HepG2 (cell line): ENCODE measurements around the gene ALOXE3. TPM values are rescaled to one million over a fixed set of nuclear protein-coding genes. Genes with fewer than 3 reads are reported as not detected.

Experiments used
- CREB1 ChIP-seq, 2 experiments: fragments of 450-650 bp in 1 of 2; IDR thresholded peaks; 2 replicates each; pipeline ENCODE4 v1.6.1; 2016 to 2017; ENCODE audit warnings: control low read depth in 1 of 2, mild to moderate bottlenecking in 1 of 2, missing compliant biosample characterization in 1 of 2, missing genetic modification characterization in 1 of 2
- HMGXB4 ChIP-seq, 2 experiments: sonication (generic) in 1 of 2; formaldehyde crosslinking in 1 of 2; IDR thresholded peaks; 2 replicates each; pipeline versions ENCODE4 v1.4.0 to v1.6.1; 2018 to 2020; ENCODE audit warnings: missing genetic modification reagents in 2 of 2, borderline replicate concordance in 1 of 2, low read depth in 1 of 2, mild to moderate bottlenecking in 1 of 2, missing biosample characterization in 1 of 2
- KDM5B ChIP-seq: sonication (generic); formaldehyde crosslinking; IDR thresholded peaks from 2 replicates; pipeline ENCODE4 v1.4.0; 2020; ENCODE audit warnings: missing genetic modification reagents, mild to moderate bottlenecking, borderline replicate concordance
- NFE2L1 ChIP-seq: sonication (generic); formaldehyde crosslinking; IDR thresholded peaks from 2 replicates; pipeline ENCODE4 v1.4.0; 2020; ENCODE audit warnings: missing genetic modification reagents, mild to moderate bottlenecking, borderline replicate concordance
- NRL ChIP-seq: sonication (generic); formaldehyde crosslinking; IDR thresholded peaks from 2 replicates; pipeline ENCODE4 v1.5.0; 2020; ENCODE audit warnings: missing genetic modification reagents, mild to moderate bottlenecking, moderate library complexity, borderline replicate concordance
- PPARG ChIP-seq: conservative IDR thresholded peaks from 2 replicates; pipeline ENCODE4 v1.6.1; 2016; ENCODE audit warnings: missing biosample characterization, missing genetic modification reagents
- SMC3 ChIP-seq: IDR thresholded peaks from 2 replicates; pipeline ENCODE4 v1.6.1; 2011; ENCODE audit warnings: low read length, improper control_type of control experiment
- TAF1 ChIP-seq: sonication (generic); formaldehyde crosslinking; IDR thresholded peaks from 2 replicates; pipeline ENCODE4 v1.4.0; 2020; ENCODE audit warnings: missing genetic modification reagents
- THAP9 ChIP-seq: sonication (generic); formaldehyde crosslinking; IDR thresholded peaks from 2 replicates; pipeline ENCODE4; 2020; ENCODE audit warnings: missing genetic modification reagents, mild to moderate bottlenecking, borderline replicate concordance
- YY1 ChIP-seq: IDR thresholded peaks from 2 replicates; pipeline ENCODE4 v1.6.1; 2011; ENCODE audit warnings: low read length, low read depth, moderate library complexity, mild to moderate bottlenecking; ENCODE audit not compliant: insufficient read depth, insufficient replicate concordance
- ZNF556 ChIP-seq: sonication (generic); formaldehyde crosslinking; IDR thresholded peaks from 2 replicates; pipeline ENCODE4 v1.4.0; 2020; ENCODE audit warnings: mild to moderate bottlenecking, missing genetic modification reagents, borderline replicate concordance
- ZNF761 ChIP-seq: sonication (generic); formaldehyde crosslinking; conservative IDR thresholded peaks from 2 replicates; pipeline ENCODE4 v1.4.0; 2020; ENCODE audit warnings: mild to moderate bottlenecking, missing genetic modification reagents
- ZNF776 ChIP-seq: sonication (generic); formaldehyde crosslinking; IDR thresholded peaks from 2 replicates; pipeline ENCODE4 v1.4.0; 2020; ENCODE audit warnings: mild to moderate bottlenecking, missing genetic modification reagents
- ZNF878 ChIP-seq: sonication (generic); formaldehyde crosslinking; IDR thresholded peaks from 2 replicates; pipeline ENCODE4 v1.8.1; 2023; ENCODE audit warnings: mild to moderate bottlenecking, missing genetic modification reagents, moderate library complexity
- polyA plus RNA-seq, 8 experiments: library from polyadenylated mRNA; depleted of rRNA in 3 of 8; stranded (reverse) in 7 of 8; unstranded in 1 of 8; fragments of >200 nt; fragmentation: Illumina TruSeq in 4 of 8; extraction: Trizol in 4 of 8; gene quantifications; 2 replicates each; pipeline versions ENCODE4 v1.2.1 to v1.2.3, GENCODE V29; 2011 to 2016; ENCODE audit warnings: low read depth in 4 of 8, missing spikeins in 1 of 8, mixed read lengths in 1 of 8; ENCODE audit not compliant: insufficient read depth in 1 of 8
- total RNA-seq, 5 experiments: library from RNA; depleted of rRNA; stranded (reverse); fragments of >200 nt; fragmentation: Illumina TruSeq; extraction: Trizol; gene quantifications; 2 replicates each; pipeline ENCODE4 v1.2.3, GENCODE V29; 2016; ENCODE audit warnings: low read depth in 1 of 5
- TF ChIP-seq, protein P1 (sequence below): sonication (generic); formaldehyde crosslinking; IDR thresholded peaks from 2 replicates; pipeline ENCODE4 v1.8.1; 2023; ENCODE audit warnings: mild to moderate bottlenecking, moderate library complexity, missing genetic modification reagents
- TF ChIP-seq, protein P2 (sequence below): sonication (generic); formaldehyde crosslinking; IDR thresholded peaks from 2 replicates; pipeline ENCODE4 v1.8.1; 2023; ENCODE audit warnings: mild to moderate bottlenecking, inconsistent platforms, moderate library complexity, missing genetic modification reagents, borderline replicate concordance
- TF ChIP-seq, protein P3 (sequence below): sonication (generic); formaldehyde crosslinking; IDR thresholded peaks from 2 replicates; pipeline ENCODE4 v1.5.1; 2020; ENCODE audit warnings: mild to moderate bottlenecking, moderate library complexity, missing genetic modification reagents

ALOXE3 gene
- total and polyA plus RNA-seq, 2 of the 13 experiments (the other 11 are each of a cell fraction or from before 2014, with no cell fraction given), result 0.07 TPM; not detected in 1

DNA sequence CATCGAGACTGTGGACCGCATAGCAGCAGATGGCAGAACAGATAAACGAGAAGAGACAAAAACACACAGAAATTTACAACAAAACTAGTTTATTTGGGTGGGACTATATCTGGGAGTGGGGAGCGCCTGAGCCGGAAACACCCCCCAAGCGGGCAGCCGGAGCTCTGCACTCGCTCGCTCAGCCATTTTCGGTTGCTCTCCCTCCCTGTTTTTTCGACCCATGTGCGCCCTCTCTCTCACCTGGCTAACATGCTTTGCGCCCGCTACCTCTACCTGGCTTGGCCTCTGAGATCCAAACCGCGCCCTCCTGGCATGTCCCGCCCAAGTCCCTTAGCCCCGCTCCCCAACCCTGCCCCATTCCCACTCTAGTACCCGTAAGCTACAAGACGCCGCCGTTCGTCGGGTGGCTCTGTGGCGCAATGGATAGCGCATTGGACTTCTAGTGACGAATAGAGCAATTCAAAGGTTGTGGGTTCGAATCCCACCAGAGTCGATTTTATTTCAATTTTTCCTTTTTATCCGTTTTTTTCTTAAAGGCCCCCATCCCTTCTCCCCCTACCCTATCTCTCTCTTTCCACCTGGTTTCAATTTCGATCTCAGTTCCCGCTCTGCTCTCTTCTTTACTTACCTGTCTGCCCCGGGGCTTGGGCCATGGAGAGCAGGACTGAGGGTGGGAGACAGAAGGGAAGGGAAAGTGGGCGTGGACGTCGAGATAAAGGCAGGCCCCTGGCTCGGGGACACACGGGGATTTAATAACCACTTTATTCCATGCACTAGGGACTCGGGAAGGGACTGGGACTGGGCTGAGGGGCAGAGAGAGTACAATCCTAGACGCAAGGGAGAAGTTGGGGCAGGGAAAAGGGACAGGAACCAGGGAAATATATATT is 2.4 kb upstream of the ALOXE3 start (continued):
- TF ChIP-seq, protein P1, sequence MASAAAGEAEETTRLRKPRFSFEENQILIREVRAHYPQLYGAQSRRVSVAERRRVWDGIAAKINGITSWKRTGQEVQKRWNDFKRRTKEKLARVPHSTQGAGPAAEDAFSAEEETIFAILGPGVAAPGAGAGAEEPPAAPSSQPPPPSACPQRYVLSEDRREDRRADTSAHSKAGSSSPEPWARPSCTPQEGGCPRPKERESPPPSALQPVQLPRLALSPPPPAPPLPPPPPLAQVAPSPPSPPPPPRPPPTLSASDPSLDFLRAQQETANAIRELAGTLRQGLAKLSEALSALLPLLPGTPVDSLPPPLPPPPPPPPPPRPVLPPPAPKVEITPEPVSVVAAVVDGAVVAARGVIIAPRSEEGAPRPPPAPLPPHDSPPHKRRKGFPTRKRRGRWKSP (CRISPR knock-in tag), result peak; percentile 74
- TF ChIP-seq YY1 (peak; percentile 46), ZNF556 (CRISPR knock-in tag) (peak; percentile 20; the same call in 1 of the 2 replicates), ZNF878 (CRISPR knock-in tag) (0 out of 2 replicates have a peak, but pooled peaks have one; percentile 15), NRL (CRISPR knock-in tag) (peak; percentile 67; the same call in 1 of the 2 replicates), KDM5B (0 out of 2 replicates have a peak, but pooled peaks have one; percentile 19), ZNF761 (CRISPR knock-in tag) (no peak), ZNF776 (CRISPR knock-in tag) (no peak), THAP9 (CRISPR knock-in tag) (peak; percentile 83; the same call in 1 of the 2 replicates), CREB1 (IDR thresholded peaks at IDR 0.05) (peak; percentile 35; the same call in 1 of the 2 replicates), CREB1 (CRISPR knock-in tag; IDR thresholded peaks at IDR 0.05) (no peak; the same call in 1 of the 2 replicates), SMC3 (no peak), NFE2L1 (no peak), PPARG (CRISPR knock-in tag) (no peak), HMGXB4 (CRISPR knock-in tag; IDR thresholded peaks at IDR 0.05; ENCODE audit: borderline replicate concordance in 1 of 2, low read depth in 1 of 2) (peak; percentile 89 to 96), TAF1 (CRISPR knock-in tag) (no peak)
- TF ChIP-seq, protein P2, sequence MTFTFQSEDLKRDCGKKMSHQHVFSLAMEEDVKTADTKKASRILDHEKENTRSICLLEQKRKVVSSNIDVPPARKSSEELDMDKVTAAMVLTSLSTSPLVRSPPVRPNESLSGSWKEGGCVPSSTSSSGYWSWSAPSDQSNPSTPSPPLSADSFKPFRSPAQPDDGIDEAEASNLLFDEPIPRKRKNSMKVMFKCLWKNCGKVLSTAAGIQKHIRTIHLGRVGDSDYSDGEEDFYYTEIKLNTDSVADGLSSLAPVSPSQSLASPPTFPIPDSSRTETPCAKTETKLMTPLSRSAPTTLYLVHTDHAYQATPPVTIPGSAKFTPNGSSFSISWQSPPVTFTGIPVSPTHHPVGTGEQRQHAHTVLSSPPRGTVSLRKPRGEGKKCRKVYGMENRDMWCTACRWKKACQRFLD (CRISPR knock-in tag), result peak; percentile 47; the same call in 1 of the 2 replicates
- TF ChIP-seq, protein P3, sequence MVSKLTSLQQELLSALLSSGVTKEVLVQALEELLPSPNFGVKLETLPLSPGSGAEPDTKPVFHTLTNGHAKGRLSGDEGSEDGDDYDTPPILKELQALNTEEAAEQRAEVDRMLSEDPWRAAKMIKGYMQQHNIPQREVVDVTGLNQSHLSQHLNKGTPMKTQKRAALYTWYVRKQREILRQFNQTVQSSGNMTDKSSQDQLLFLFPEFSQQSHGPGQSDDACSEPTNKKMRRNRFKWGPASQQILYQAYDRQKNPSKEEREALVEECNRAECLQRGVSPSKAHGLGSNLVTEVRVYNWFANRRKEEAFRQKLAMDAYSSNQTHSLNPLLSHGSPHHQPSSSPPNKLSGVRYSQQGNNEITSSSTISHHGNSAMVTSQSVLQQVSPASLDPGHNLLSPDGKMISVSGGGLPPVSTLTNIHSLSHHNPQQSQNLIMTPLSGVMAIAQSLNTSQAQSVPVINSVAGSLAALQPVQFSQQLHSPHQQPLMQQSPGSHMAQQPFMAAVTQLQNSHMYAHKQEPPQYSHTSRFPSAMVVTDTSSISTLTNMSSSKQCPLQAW (CRISPR knock-in tag), result no peak
